Calu3 (cell line): ENCODE results near the gene CARD14. TPM values are rescaled to one million over a fixed set of nuclear protein-coding genes. Genes with fewer than 3 reads are reported as not detected.

Experiments used
- BruUV-seq: library from RNA; stranded (reverse); fragments of 400-500 nt; replicated peaks from 2 replicates; lab custom pipeline; 2021; lab: Mats Ljungman, UMichigan
- CTCF ChIA-PET: fragments of 300-600 bp; sonication (Branson Sonifier 250); formaldehyde crosslinking; loops from one replicate; lab custom pipeline; 2022; ENCODE audit warnings: antibody characterized with exemption; lab: Charles Lee
- DNase-seq: peaks from one replicate; pipeline ENCODE4 v3.0.0; 2022
- H3K27ac Mint-ChIP-seq: one replicate; pipeline ENCODE4 v1.8.0; 2022; ENCODE audit warnings: mixed read lengths; ENCODE audit not compliant: unreplicated experiment
- H3K27me3 Mint-ChIP-seq: one replicate; pipeline ENCODE4 v1.8.0; 2022; ENCODE audit warnings: mixed read lengths; ENCODE audit not compliant: unreplicated experiment
- H3K36me3 Mint-ChIP-seq: one replicate; pipeline ENCODE4 v1.8.0; 2022; ENCODE audit warnings: mild to moderate bottlenecking, moderate library complexity, mixed read lengths; ENCODE audit not compliant: insufficient read depth, unreplicated experiment
- H3K4me1 Mint-ChIP-seq: one replicate; pipeline ENCODE4 v1.8.0; 2022; ENCODE audit warnings: mild to moderate bottlenecking, low read depth, mixed read lengths; ENCODE audit not compliant: unreplicated experiment
- H3K4me3 Mint-ChIP-seq: one replicate; pipeline ENCODE4 v1.8.0; 2022; ENCODE audit warnings: mild to moderate bottlenecking, low read depth, moderate library complexity, mixed read lengths; ENCODE audit not compliant: unreplicated experiment
- H3K9me3 Mint-ChIP-seq: one replicate; pipeline ENCODE4 v1.8.0; 2022; ENCODE audit warnings: low read depth, mixed read lengths; ENCODE audit not compliant: unreplicated experiment
- intact Hi-C: fragments of 100-400 bp; cut with micrococcal nuclease; formaldehyde crosslinking; loops from one replicate; pipeline ENCODE4 v1.10.0; 2022; ENCODE audit not compliant: unreplicated experiment
- total RNA-seq: library from RNA; stranded (reverse); gene quantifications from 2 replicates; pipeline ENCODE4 v1.2.3, GENCODE V29; 2022
- TF ChIP-seq, protein P1 (sequence below): fragments of 200-600 bp; IDR thresholded peaks from one replicate; pipeline ENCODE4 v1.8.0; 2022; ENCODE audit warnings: antibody characterized with exemption; ENCODE audit not compliant: unreplicated experiment

The CARD14 gene
- total RNA-seq, 1 experiment from 2014 or later: 7.4 TPM

DNA sequence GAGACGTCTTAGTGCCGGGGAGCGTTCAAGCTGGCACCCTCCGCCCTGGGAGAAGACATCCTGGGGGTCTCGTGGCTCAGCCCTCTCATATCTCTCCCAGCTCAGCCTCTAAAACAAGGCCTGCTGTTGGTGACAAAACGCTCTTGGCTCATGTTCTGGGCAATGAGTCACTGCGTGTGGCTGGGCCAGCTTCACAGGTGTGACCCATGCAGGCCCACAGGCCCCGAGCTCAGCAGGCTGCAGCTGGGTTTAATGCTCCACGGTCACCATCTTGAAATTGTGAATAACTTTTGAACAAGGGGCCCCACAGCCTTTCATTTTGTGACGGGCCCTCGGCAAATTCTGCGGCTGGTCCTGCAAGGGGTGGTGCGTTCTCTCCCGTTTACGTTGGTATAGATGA, 46.0 kb upstream of the CARD14 start:
- intact Hi-C loops: no loop called here
- Mint-ChIP-seq H3K36me3 (peaks cover 4% of the 10 kb centered on the region), H3K9me3 (no peaks in the 10 kb centered on the region), H3K4me1 (no peaks in the 10 kb centered on the region), H3K27me3 (peaks cover 23% of the 10 kb centered on the region), H3K27ac (no peak overlapping the region), H3K4me3 (no peak overlapping the region)
- peak; percentile 35 for DNase-seq
- no TSS peak for BruUV-seq
- CTCF ChIA-PET: interaction anchor here (1.0 to 1.8 kb wide), 7 partner anchors 14 to 127 kb away, joined by 3 to 10 read pairs (median 3); partner anchors contain the start of gene GAA
- TF ChIP-seq, protein P1, sequence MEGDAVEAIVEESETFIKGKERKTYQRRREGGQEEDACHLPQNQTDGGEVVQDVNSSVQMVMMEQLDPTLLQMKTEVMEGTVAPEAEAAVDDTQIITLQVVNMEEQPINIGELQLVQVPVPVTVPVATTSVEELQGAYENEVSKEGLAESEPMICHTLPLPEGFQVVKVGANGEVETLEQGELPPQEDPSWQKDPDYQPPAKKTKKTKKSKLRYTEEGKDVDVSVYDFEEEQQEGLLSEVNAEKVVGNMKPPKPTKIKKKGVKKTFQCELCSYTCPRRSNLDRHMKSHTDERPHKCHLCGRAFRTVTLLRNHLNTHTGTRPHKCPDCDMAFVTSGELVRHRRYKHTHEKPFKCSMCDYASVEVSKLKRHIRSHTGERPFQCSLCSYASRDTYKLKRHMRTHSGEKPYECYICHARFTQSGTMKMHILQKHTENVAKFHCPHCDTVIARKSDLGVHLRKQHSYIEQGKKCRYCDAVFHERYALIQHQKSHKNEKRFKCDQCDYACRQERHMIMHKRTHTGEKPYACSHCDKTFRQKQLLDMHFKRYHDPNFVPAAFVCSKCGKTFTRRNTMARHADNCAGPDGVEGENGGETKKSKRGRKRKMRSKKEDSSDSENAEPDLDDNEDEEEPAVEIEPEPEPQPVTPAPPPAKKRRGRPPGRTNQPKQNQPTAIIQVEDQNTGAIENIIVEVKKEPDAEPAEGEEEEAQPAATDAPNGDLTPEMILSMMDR: no peak

- Mint-ChIP-seq H3K36me3 (peaks cover 4% of the 10 kb centered on the region), H3K9me3 (no peaks in the 10 kb centered on the region), H3K27me3 (peaks cover 27% of the 10 kb centered on the region), H3K4me3 (no peak overlapping the region), H3K4me1 (no peaks in the 10 kb centered on the region), H3K27ac (no peak overlapping the region)
- DNase-seq: peak; percentile 54
- CTCF ChIA-PET: interaction anchor here (0.8 to 1.8 kb wide), 8 partner anchors 15 to 127 kb away, joined by 3 to 10 read pairs (median 4); partner anchors contain the start of gene GAA
- TF ChIP-seq, protein P1: peak; percentile 40
- intact Hi-C loops: no loop called here
- no TSS peak for BruUV-seq
Measured at GRCh38 chr17:80124351-80124981, 45.4 kb upstream of the CARD14 start.

DNA sequence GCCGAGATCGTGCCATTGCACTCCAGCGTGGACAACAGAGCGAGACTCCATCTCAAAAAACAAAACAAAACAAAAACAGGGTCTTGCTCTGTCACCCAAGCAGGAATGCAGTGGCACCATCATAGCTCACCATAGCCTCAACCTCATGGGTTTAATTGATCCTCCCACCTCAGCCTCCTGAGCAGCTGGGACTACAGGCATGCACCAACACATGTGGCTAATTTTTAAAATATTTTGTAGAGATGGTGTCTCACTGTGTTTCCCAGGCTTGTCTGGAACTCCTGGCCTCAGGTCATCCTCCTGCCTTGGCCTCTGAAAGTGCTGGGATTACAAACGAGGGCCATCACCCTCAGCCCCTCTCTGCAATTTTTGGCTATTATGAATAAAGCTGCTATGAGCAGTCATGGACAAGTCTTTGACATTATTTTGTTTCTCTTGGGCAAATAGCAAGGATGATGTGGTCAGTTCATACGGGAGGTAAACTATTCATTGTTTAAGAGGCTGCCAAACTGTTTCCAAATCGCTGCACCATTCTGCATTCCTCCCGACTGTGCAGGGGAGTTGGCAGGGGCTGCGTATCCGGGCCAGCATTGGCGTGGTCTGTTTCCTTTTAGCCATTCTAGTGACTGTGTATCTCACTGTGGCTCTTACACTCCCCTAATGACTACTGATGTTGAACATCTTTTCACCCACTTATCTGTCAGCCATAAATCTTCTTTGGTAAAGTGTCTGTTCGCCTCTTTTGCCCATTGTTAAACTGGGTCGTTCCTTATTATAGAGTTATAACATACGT, 44.0 kb upstream of the CARD14 start:
- H3K27ac Mint-ChIP-seq: no peak overlapping the region
- no TSS peak for BruUV-seq
- TF ChIP-seq, protein P1: no peak
- H3K4me3 Mint-ChIP-seq: no peak overlapping the region
- DNase-seq: no peak
- no peaks in the 10 kb centered on the region for H3K4me1 Mint-ChIP-seq
- CTCF ChIA-PET: no interaction called here
- H3K36me3 Mint-ChIP-seq: peaks cover 4% of the 10 kb centered on the region
- no peaks in the 10 kb centered on the region for H3K9me3 Mint-ChIP-seq
- intact Hi-C loops: no loop called here
- peaks cover 27% of the 10 kb centered on the region for H3K27me3 Mint-ChIP-seq

- Mint-ChIP-seq H3K4me3 (no peak overlapping the region), H3K4me1 (peaks cover 4% of the 10 kb centered on the region), H3K9me3 (no peaks in the 10 kb centered on the region), H3K27me3 (peaks cover 27% of the 10 kb centered on the region), H3K36me3 (peaks cover 4% of the 10 kb centered on the region), H3K27ac (no peak overlapping the region)
- CTCF ChIA-PET: no interaction called here
- TF ChIP-seq, protein P1: no peak
- intact Hi-C loops: no loop called here
- no TSS peak for BruUV-seq
- no peak for DNase-seq
Measured at GRCh38 chr17:80126449-80126715, 43.4 kb upstream of the CARD14 start.
